HEK293 (cell line): ENCODE data around the gene TMEM273.

Source experiments
- CTCF ChIA-PET: fragments of 350-600 bp; formaldehyde crosslinking; extraction: SDS; loops from one replicate; lab custom pipeline; 2021; ENCODE audit warnings: antibody characterized with exemption; lab: Yijun Ruan, JAX
- POLR2A ChIA-PET: fragments of 300-600 bp; formaldehyde crosslinking; extraction: SDS; loops from one replicate; lab custom pipeline; 2020; ENCODE audit warnings: antibody characterized with exemption, inconsistent platforms; lab: Yijun Ruan, JAX
- H3K27ac ChIP-seq: fragments of 200-500 bp; sonication (Bioruptor generic); 2 replicates; pipeline ENCODE4 v1.5.1; 2014; ENCODE audit warnings: low read depth, low read length, control low read depth, inconsistent platforms; ENCODE audit errors: extremely low read depth
- H3K36me3 ChIP-seq, 2 experiments: fragments of 200-500 bp in 1 of 2; sonication (Bioruptor generic) in 1 of 2; 1 replicate in 1 of 2; 2 replicates in 1 of 2; pipeline ENCODE4 v1.5.1; 2014 to 2017; ENCODE audit warnings: inconsistent platforms in 2 of 2, low read length in 2 of 2; ENCODE audit not compliant: control insufficient read depth in 2 of 2, insufficient read depth in 1 of 2
- H3K4me1 ChIP-seq: fragments of 200-500 bp; sonication (Bioruptor generic); 2 replicates; pipeline ENCODE4 v1.5.1; 2014; ENCODE audit warnings: mild to moderate bottlenecking, low read length, inconsistent platforms; ENCODE audit not compliant: control insufficient read depth, insufficient read depth
- H3K4me3 ChIP-seq: 2 replicates; pipeline ENCODE4 v1.5.1; 2011; ENCODE audit warnings: low read depth, mild to moderate bottlenecking, control low read depth, low read length, moderate library complexity
- H3K9me3 ChIP-seq: fragments of 200-500 bp; sonication (Bioruptor generic); 2 replicates; pipeline ENCODE4 v1.5.1; 2014; ENCODE audit warnings: low read depth, low read length, inconsistent platforms; ENCODE audit not compliant: control insufficient read depth, insufficient read depth
- FEZF1 ChIP-seq: fragments of 450-650 bp; formaldehyde crosslinking; IDR thresholded peaks from 2 replicates; pipeline ENCODE4 v1.5.1; 2016; ENCODE audit warnings: missing biosample characterization, missing genetic modification characterization
- PRDM10 ChIP-seq: fragments of 450-650 bp; formaldehyde crosslinking; IDR thresholded peaks from 2 replicates; pipeline ENCODE4 v1.5.1; 2016; ENCODE audit warnings: missing biosample characterization, missing genetic modification characterization
- SP3 ChIP-seq: fragments of 450-650 bp; formaldehyde crosslinking; IDR thresholded peaks from 2 replicates; pipeline ENCODE4 v1.5.1; 2016; ENCODE audit warnings: missing biosample characterization, missing genetic modification characterization
- ZBTB8A ChIP-seq: fragments of 450-650 bp; formaldehyde crosslinking; IDR thresholded peaks from 2 replicates; pipeline ENCODE4 v1.5.1; 2016; ENCODE audit warnings: missing biosample characterization, missing genetic modification characterization
- ZIC2 ChIP-seq: fragments of 450-650 bp; formaldehyde crosslinking; IDR thresholded peaks from 2 replicates; pipeline ENCODE4 v1.5.1; 2016; ENCODE audit warnings: missing biosample characterization, missing genetic modification characterization
- ZNF114 ChIP-seq: fragments of 450-650 bp; formaldehyde crosslinking; IDR thresholded peaks from 2 replicates; pipeline ENCODE4 v1.5.0; 2017; ENCODE audit warnings: missing biosample characterization, missing genetic modification characterization
- ZNF211 ChIP-seq: fragments of 450-650 bp; formaldehyde crosslinking; IDR thresholded peaks from 2 replicates; pipeline ENCODE4 v1.5.1; 2016; ENCODE audit warnings: low read depth, missing biosample characterization, missing genetic modification characterization
- ZNF488 ChIP-seq: fragments of 450-650 bp; formaldehyde crosslinking; IDR thresholded peaks from 2 replicates; pipeline ENCODE4 v1.5.1; 2016; ENCODE audit warnings: missing biosample characterization, missing genetic modification characterization
- ZNF639 ChIP-seq: fragments of 450-650 bp; formaldehyde crosslinking; IDR thresholded peaks from 2 replicates; pipeline ENCODE4 v1.5.1; 2016; ENCODE audit warnings: missing biosample characterization, missing genetic modification characterization
- ZNF660 ChIP-seq: fragments of 450-650 bp; IDR thresholded peaks from 2 replicates; pipeline ENCODE4 v1.5.1; 2018; ENCODE audit warnings: missing biosample characterization, mild to moderate bottlenecking, missing genetic modification characterization
- ZNF747 ChIP-seq: fragments of 450-650 bp; formaldehyde crosslinking; IDR thresholded peaks from 2 replicates; pipeline ENCODE4 v1.5.1; 2016; ENCODE audit warnings: missing biosample characterization, missing genetic modification characterization
- ZNF76 ChIP-seq: fragments of 450-650 bp; formaldehyde crosslinking; IDR thresholded peaks from 2 replicates; pipeline ENCODE4; 2016; ENCODE audit warnings: low read depth, missing biosample characterization, missing genetic modification characterization, borderline replicate concordance
- ZNF776 ChIP-seq: fragments of 450-650 bp; formaldehyde crosslinking; IDR thresholded peaks from 2 replicates; pipeline ENCODE4 v1.5.0; 2017; ENCODE audit warnings: missing biosample characterization, missing genetic modification characterization, borderline replicate concordance
- ZNF830 ChIP-seq: fragments of 450-650 bp; IDR thresholded peaks from 2 replicates; pipeline ENCODE4 v1.5.0; 2018; ENCODE audit warnings: missing biosample characterization, missing genetic modification characterization, low read depth, mild to moderate bottlenecking, moderate library complexity
- ZXDB ChIP-seq: fragments of 450-650 bp; formaldehyde crosslinking; IDR thresholded peaks from 2 replicates; pipeline ENCODE4 v1.5.1; 2016; ENCODE audit warnings: missing biosample characterization, missing genetic modification characterization
- TF ChIP-seq, protein P1 (sequence below): fragments of 450-650 bp; formaldehyde crosslinking; IDR thresholded peaks from 2 replicates; pipeline ENCODE4 v1.5.1; 2016; ENCODE audit warnings: missing biosample characterization, missing genetic modification characterization
- TF ChIP-seq, protein P2 (sequence below): fragments of 450-650 bp; formaldehyde crosslinking; IDR thresholded peaks from 2 replicates; pipeline ENCODE4 v1.5.1; 2016; ENCODE audit warnings: missing biosample characterization, missing genetic modification characterization

The TMEM273 gene

GRCh38 chr10:49204119-49204518 lies 15.9 kb upstream of the TMEM273 start:
- ChIA-PET CTCF (no interaction called here), POLR2A (no interaction called here)

More at GRCh38 chr10:49204119-49204518, 15.9 kb upstream of the TMEM273 start:
- no peak overlapping the region for H3K27ac ChIP-seq
- H3K4me3 ChIP-seq: no peak overlapping the region
- TF ChIP-seq FEZF1 (tag by site-specific recombination): no peak
- no peak for TF ChIP-seq ZNF747
- no peak for TF ChIP-seq SP3 (tag by site-specific recombination)
- TF ChIP-seq ZNF488 (tag by site-specific recombination): no peak
- TF ChIP-seq, protein P1, sequence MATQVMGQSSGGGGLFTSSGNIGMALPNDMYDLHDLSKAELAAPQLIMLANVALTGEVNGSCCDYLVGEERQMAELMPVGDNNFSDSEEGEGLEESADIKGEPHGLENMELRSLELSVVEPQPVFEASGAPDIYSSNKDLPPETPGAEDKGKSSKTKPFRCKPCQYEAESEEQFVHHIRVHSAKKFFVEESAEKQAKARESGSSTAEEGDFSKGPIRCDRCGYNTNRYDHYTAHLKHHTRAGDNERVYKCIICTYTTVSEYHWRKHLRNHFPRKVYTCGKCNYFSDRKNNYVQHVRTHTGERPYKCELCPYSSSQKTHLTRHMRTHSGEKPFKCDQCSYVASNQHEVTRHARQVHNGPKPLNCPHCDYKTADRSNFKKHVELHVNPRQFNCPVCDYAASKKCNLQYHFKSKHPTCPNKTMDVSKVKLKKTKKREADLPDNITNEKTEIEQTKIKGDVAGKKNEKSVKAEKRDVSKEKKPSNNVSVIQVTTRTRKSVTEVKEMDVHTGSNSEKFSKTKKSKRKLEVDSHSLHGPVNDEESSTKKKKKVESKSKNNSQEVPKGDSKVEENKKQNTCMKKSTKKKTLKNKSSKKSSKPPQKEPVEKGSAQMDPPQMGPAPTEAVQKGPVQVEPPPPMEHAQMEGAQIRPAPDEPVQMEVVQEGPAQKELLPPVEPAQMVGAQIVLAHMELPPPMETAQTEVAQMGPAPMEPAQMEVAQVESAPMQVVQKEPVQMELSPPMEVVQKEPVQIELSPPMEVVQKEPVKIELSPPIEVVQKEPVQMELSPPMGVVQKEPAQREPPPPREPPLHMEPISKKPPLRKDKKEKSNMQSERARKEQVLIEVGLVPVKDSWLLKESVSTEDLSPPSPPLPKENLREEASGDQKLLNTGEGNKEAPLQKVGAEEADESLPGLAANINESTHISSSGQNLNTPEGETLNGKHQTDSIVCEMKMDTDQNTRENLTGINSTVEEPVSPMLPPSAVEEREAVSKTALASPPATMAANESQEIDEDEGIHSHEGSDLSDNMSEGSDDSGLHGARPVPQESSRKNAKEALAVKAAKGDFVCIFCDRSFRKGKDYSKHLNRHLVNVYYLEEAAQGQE (tag by site-specific recombination): no peak
- no peak for TF ChIP-seq ZNF211 (tag by site-specific recombination)
- no peak for TF ChIP-seq ZNF660 (tag by site-specific recombination)
- TF ChIP-seq ZXDB (tag by site-specific recombination): no peak
- TF ChIP-seq ZBTB8A (tag by site-specific recombination): no peak
- no peak for TF ChIP-seq ZNF114 (tag by site-specific recombination)
- no peak for TF ChIP-seq ZNF830 (tag by site-specific recombination)
- TF ChIP-seq, protein P2, sequence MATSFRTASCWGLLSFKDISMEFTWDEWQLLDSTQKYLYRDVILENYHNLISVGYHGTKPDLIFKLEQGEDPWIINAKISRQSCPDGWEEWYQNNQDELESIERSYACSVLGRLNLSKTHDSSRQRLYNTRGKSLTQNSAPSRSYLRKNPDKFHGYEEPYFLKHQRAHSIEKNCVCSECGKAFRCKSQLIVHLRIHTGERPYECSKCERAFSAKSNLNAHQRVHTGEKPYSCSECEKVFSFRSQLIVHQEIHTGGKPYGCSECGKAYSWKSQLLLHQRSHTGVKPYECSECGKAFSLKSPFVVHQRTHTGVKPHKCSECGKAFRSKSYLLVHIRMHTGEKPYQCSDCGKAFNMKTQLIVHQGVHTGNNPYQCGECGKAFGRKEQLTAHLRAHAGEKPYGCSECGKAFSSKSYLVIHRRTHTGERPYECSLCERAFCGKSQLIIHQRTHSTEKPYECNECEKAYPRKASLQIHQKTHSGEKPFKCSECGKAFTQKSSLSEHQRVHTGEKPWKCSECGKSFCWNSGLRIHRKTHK (tag by site-specific recombination): no peak
- no peak for TF ChIP-seq ZIC2 (tag by site-specific recombination)
- TF ChIP-seq ZNF76 (tag by site-specific recombination): no peak
- TF ChIP-seq PRDM10 (tag by site-specific recombination): no peak
- TF ChIP-seq ZNF776: no peak
- no peak for TF ChIP-seq ZNF639 (tag by site-specific recombination)
- TF ChIP-seq, all 188 proteins: peak for 0
- H3K36me3 ChIP-seq: no peaks in the 10 kb centered on the region
- H3K9me3 ChIP-seq: no peaks in the 10 kb centered on the region
- H3K4me1 ChIP-seq: no peaks in the 10 kb centered on the region
